ENCODE measurements around the gene WDR36.
A peak's percentile ranks its signal among the peaks of the same experiment; 100 is the strongest.

WDR36 gene

DNA sequence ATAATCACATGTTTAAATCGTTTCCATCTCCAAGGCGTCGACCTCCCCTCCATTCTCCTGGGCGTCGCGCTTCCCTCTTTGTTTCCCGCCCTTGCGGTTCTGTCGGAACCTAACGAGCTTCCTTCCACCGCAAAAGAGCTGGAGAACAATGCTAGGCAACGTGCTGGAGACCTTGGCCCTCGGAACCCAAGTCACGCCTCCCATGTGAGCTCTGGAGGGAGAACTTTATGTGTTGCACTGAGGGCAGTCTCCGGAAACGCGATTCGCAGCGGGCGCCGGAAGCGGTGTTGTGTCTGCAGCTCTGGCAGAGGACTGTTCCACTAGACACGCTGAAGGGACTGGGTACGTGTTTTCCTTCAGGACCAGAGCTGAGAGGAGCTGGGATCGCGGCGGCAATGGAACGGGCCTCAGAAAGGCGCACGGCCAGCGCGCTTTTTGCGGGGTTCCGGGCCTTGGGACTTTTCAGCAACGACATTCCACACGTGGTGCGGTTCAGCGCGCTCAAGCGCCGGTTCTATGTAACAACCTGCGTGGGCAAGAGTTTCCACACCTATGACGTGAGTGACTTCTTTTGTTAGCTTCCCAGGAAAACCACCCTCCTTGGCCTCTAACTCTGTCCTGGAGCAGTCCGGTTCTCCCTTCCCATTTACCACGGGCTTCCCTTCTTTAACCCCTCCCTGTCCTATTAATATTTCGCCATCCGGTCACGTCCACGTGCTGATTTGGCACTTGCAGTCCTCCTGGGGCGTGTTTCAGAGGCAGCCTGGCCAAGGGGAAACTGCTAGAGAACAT lies at the start of gene WDR36:
Gene WDR36 (plus strand): TSS at position 287 of the 792 bp plus-strand sequence. CDS start 109 bp downstream, at position 396.
- peak; percentile 88 for DNase-seq (ENCODE audit: low read depth, low spot score)

DNA sequence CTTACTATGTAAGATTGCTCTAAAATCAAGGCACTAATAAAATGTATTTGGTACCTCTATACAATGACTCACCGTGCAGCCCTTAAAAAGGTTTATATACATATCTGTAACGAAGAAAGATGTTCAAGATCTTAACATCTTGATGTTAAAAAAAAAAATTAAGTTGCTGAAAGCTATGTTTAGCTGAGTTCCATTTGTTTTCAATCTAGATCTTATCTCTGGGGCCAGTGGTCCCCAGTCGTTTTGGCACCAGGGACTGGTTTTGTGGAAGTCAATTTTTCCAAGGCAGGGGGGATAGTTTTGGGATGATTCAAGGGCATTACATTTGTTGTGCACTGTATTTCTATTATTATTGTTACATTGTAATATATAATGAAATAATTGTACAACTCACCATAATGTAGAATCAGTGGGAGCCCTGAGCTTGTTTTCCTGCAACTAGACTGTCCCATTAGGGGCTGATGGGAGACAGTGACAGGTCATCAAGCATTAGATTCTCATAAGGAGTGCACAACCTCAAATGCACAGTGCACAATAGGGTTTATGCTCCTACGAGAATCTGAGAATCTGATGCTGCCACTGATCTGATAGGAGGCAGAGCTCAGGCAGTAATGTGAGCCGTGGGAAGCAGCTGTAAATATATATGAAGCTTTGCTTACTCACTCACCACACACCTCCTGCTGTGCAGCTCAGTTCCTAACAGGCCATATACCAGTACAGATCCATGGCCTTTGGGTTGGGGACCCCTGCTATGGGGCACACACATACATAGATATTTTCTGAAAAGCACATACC lies 48.2 kb upstream of the WDR36 start:
- peak; percentile 15 for DNase-seq (ENCODE audit: low read depth, low spot score)

DNA sequence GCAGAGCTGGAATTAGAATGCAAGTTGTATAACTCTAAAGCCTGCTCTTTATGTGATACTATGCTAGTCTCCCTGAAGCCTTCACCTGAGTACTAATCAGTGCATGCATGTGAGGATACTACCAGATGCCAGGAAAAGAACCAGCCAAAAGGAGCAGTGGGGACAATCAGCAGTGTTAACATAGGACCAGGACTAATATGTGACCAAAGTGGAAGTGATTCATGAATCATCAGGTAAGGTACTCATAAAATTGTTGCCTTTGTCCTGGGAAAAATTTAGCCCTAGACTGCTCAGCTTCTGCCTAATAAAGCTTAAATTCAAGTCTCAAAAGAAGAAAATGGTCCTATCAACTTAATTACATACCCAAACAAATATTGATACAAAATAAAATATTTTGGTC lies 34.1 kb upstream of the WDR36 start:
- no peak for DNase-seq (ENCODE audit: low read depth, low spot score)

DNA sequence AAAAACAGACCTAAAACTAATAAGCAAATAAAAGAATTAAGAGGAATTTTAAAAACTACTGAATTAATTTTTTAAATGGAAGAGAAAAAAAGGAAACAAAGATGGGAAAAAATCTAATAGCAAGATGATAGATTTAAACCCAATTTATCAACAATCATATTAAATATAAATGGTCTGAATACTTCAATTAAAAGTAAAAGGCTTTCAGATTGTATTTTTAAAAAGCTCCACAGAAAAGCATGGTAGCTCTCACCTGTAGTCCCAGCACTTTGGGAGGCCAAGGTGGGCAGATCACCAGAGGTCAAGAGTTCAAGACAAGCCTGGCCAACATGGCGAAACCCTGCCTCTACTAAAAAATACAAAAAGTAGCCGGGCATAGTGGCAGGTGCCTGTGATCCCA lies 32.0 kb upstream of the WDR36 start:
- no peak for DNase-seq (ENCODE audit: low read depth, low spot score)

DNA sequence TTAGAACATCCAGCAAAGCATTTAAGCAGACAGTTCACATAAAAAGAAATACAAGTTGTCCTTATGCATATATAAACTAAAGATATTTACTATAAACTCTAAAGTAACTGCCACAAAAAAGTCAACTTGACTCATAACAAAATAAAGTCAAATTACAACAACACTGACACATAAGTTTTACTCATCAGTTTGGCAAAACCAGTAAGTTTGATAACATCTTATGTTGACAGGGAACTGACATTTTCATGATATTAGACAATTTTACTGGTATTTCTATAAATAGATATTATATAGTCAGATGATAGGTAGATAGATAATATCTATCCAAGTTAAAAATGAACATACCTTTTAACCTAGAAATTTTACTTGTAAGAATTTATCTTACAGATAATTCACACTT lies 30.5 kb upstream of the WDR36 start:
- DNase-seq (ENCODE audit: low read depth, low spot score) = no peak

DNA sequence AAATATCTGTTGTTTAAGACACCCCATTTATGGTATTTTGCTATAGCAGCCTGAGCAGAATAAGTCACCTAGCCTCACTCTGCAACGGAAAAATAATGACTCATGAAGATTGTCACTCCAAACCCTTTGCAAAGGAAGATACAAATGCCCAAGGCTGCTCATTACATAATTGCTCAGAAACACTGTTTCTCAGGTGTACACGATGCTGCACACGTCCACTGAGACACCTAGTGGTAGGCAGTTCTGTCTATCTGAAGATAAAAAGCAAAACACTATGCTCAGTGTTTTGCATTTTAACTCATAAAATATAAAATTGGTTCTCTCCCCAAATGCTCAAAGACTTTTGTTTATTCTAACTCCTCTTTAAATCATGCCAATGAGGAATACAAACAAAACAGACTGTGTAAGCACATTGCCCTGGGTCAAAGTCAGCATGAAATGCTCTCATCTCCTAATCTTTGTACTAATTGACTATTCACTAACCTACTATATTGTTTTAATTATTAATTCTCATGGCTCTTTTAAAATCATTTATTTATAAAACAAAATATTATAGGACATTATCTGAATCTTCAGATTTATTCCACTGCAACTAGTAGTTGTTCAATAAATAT lies 28.3 kb upstream of the WDR36 start:
- DNase-seq (ENCODE audit: low read depth, low spot score) = no peak

DNA sequence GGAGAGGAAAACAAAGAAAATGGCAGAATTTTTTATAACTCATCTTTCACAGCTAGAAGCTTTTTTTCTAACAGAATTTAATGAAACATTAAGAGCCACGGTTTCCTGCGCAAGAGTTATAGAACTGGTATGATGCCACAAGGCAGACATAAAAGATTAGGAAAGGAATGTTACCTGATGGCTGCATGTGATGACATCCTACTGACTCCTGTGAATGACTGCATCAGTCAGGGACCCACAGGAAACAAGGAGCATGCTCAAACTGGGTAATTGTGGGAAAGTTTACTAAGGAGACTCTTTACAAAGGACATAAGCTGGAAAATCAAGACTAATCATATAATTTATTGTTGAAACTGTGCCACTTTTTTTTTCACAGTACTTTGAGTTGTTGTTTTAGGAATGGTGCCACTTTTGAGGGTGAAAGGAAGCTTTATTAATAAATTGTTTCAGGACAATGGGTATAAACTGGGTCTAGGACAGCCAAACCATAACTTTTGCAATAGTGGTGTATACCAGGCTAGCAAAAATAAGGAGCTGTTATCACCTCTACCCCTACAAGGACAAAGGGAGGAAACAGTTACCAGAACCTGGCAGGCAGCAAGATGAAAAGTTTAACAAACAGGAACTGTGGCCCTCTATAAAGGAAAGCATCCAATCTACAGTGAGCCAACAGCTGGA lies 25.7 kb upstream of the WDR36 start:
- no peak for DNase-seq (ENCODE audit: low read depth, low spot score)

DNA sequence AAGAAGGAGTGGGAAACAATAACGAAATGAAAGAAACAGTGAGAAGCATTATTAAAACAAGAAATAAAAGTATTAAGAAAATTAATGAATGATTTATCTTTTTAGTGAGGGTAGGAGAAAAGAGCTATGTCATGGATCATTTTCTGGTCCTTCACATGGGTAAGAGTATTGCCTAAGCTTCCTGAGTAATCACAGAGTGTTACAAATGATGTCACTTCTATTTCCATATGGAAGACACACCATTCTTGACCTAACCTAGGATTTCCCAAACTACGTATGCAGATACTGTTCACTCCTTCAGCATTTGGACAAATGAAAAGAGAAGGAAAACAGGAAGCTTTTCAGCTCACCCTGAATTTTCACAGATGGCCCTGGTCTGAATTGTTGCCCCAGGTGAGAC lies 23.9 kb upstream of the WDR36 start:
- no peak for DNase-seq (ENCODE audit: low read depth, low spot score)

DNA sequence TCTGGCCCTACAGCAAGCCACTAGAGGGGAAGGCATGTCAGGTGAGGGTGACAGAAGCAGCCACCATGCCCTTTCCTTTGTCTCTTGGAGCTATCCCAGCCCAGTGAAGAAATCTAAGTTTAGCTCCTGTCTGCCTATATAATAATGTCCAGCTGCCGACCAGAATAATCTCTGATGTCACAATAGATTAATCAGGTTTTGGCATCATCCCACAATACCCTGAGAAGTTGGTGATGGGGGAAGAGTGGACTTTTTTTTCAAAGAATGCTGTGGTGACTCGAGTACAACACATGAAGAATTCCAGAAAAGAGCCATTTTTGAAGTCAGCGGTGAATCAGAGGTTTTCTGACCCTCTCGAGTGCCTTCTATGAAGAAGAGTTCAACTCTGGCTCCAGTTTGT lies 22.3 kb upstream of the WDR36 start:
- DNase-seq (ENCODE audit: low read depth, low spot score) = no peak

DNA sequence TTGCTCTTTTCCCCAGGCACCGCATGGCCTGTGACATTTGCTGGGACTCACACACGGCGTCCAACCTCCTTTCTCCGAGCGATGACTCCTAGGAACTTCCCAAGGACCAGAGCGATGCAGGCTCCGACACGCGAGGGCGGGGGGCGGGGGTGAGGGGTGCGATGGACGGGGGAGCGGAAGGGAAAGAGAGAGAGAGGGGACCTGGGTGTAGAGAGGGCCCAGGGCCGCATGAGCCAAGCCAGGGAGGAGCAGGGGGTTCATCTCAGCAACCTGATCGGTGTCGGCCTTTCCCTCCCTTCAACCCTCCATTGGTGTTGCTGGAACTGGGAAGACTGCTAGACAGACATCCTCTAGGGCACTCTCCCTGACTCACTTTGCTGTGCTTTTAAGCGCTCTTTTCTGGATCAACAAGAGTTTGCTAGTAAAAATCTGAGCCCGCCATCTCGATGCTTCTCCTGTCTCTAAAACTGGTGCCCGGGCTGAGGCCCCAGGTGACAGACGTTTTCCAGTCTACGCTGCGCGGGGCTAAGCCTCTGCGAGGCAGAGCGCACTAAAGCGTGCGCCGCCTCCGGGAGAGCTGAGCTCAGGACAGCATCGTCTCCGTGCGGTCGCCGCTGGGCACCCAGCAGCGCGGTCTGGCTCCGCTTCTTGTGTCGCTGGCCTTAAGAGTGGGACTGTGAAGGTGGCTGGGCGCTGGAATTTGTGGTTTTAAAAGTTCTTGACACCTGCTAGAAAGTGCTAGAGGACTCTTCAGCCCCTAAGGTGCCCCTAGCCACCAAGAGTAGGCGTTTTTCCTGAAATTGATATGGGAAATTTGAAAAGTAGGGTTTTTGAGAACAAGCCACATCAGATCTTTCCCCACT lies 21.6 kb upstream of the WDR36 start:
- DNase-seq (ENCODE audit: low read depth, low spot score) = peak; percentile 45

DNA sequence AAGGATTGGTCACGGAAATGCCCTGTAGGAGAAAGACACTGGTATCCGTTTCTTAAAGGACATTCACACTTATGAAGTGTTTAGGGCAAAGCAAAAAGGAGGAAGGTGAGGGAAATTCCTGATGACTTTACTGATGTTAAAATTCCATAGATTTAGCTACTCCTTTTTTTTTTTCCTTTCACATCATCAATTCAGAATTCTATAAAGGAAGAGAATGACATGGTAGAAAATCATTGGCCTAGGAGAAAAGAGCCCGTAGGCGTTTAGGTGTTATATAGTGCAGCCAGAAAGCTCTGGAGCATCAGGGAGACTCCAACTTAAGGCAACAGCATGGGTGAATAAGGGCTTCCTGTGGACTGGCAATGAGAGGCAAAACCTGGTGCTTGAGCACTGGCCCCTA lies 20.7 kb upstream of the WDR36 start, which contains the start of gene TSLP:
Gene TSLP (plus strand): TSS at position 301 of the 400 bp plus-strand sequence. CDS start 178 bp downstream, outside the sequence.
- no peak for DNase-seq (ENCODE audit: low read depth, low spot score)

DNA sequence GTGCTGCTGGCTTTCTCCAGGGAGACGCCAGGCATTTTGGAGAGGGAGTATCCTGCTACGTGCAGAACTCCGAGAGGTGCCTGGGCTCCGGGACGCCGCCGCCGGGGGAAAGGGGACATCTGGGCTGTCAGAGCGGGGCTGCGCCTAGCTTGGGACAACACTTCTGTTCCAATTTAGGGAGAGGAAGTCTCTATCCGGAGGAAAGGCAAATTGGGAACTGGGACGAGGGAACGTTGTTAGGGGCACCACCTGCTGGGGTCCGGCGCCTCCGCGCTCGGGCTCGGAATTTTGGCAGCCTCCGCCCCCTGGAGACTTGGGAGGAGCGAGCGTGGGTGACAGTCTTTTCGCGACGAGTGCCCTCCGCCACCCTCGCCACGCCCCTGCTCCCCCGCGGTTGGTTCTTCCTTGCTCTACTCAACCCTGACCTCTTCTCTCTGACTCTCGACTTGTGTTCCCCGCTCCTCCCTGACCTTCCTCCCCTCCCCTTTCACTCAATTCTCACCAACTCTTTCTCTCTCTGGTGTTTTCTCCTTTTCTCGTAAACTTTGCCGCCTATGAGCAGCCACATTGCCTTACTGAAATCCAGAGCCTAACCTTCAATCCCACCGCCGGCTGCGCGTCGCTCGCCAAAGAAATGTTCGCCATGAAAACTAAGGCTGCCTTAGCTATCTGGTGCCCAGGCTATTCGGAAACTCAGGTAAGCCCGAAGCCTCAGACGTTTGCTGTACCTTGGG lies 19.0 kb upstream of the WDR36 start:
- DNase-seq (ENCODE audit: low read depth, low spot score) = peak; percentile 0

DNA sequence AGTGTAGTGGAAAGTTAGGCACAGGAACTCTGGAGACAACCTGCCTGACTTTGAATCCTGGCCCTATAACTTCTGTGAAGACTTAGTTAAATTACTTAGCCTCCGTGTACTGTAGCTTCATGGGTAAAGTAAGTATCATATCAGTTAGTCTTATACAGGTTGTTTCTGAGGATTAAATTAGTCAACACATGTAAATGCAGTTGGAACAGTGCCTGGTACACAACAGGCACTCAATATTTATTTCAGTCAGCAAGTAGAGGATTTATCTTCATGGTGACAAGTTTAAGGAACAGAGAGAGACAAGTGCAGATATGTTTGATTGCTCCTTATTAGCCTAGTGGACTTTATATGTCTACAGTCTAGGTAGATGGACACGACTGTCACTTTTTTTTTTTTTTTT lies 17.9 kb upstream of the WDR36 start:
- DNase-seq (ENCODE audit: low read depth, low spot score) = no peak

DNA sequence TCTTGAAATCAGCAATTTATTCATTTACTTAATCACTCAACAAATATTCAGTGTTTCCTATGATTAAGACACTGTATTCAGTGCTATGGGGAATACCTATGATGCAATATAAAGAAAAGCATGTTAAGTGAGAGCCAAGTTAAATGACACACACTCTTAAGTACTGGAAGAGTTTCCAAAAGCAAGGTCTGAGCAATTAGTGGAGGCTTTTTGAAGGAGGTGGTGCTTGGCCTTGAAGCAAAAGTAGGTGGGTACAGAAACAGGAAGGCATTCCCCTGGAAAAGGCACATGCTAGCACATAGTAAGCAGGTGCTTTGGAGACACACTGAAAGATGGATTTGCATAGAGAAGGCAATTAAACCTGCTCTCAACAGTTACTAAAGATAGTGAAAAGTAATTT lies 16.6 kb upstream of the WDR36 start:
- no peak for DNase-seq (ENCODE audit: low read depth, low spot score)

DNA sequence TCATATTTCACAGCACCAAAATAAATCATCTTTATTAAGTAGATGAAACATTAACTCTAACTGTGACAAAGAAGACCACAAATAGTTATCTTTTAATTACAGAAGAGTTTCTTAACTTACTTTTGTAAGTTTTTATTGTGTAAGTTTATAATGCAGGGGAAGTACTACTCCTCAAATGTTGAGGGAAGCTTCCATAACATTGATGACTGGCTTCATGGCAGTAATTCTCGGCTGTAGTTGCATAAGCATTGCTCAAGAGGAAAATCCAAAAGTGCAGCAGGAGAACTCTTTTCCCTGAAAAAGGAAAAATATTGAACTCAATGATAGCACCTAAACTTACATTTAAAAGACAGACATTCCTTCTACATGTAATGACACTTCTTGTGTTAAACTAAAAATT lies 16.1 kb upstream of the WDR36 start:
- DNase-seq (ENCODE audit: low read depth, low spot score) = no peak

DNA sequence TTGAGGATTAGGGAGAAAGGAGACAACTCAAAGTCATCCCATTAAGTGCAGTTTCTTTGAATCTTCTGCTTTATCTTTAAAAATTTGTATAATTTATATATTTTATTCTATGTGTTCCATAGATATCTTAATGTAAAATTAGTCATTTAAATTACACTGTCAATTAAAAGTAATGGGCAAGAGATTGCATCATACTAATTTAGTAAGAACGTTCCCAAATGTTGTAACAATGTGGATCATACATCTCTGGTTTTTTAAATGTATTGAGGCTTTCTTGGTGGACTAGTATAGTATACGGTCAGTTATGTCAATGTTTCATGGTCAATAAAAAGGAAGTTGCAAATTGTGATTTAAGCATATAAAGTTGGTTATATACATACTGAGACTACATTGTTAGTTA lies 14.5 kb upstream of the WDR36 start:
- DNase-seq (ENCODE audit: low read depth, low spot score) = no peak

DNA sequence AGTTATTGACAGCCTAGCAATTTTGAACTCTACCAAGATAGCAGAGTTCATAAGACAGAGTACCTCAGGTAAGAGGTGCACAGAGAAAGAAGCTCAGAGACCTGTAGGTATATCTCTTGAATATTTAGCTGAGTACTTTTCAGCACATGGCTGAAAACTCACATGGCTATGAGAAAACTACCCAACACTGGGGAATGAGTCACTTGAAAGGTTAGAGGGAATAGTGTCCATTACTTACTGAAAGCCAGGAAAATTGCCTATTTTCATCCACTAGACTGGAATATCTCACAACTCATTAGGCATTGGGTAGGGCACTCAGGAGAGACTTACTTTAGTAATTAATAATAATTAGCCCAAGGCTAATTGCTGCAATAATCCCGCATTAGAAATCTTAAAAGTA lies 12.3 kb upstream of the WDR36 start:
- no peak for DNase-seq (ENCODE audit: low read depth, low spot score)

DNA sequence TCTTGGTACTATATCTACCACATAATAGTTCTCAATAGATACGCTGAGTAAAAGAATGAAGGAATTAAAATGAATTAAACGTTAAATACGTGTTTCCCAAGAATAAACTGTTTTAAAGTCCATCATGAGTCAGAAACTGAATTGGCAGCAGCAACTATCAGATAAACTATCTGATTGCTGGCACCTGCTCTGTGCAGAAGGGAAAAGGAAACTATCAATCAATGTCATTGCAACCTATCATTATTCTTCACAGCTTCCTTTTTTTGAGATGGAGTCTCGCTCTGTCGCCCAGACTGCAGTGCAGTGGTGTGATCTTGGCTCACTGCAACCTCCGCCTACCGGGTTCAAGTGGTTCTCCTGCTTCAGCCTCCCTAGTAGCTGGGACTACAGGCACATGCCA lies 8.8 kb upstream of the WDR36 start:
- no peak for DNase-seq (ENCODE audit: low read depth, low spot score)

DNA sequence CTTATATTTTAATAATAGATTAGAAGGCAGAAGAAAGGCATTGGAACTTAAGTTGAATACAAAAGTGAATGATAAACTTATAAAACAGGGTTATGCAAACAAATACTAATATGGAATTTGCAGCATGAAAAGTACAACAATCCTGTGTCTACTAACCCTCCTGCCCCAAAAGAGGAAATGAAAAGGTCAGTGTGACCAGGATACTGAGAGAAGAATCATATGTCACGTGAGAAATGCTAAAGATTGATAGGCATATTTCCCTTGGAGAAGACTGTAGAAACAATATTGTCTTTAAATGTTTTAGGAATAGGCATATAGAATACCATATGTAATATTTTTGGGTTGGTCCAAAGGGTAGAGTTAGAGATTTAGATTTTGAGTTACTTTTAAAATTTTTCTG lies 3.8 kb downstream of the WDR36 start:
- DNase-seq (ENCODE audit: low read depth, low spot score) = no peak

DNA sequence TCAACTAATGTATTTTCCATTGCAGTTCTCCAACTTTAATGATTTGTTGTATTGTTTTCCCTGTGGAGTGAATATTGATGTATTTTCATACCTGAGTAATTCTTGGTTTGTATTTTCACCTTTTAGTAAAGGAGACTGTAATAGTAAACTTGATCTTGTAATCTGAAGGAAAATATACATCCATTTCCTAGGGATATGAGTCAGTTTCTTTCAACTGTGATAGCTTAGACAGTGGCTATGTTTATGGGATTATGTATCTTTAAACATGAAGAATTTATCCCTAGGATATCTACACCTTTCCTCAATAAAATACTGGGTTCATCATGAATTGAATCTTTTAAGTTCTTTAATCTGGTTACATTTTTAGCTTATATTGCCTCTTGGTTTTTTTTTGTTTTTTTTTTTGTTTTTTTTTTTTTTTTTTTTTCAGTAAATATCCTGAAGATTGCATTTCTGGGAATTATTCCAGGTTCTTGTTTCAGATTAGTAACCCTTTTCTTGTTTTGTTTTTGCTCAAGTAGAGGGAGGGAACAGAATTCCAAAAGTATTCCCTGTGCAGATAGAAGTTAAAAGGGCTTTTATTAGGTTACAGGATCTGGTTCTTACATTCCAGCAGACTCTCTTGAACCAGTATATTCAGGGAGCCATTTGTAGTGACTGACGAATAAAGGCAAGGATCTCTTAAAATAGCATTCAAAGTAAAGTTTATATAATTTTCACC lies 7.1 kb downstream of the WDR36 start:
- no peak for DNase-seq (ENCODE audit: low read depth, low spot score)
